GM19238 (cell line): ENCODE results near the gene TRAPPC1.

Experiments used
- DNase-seq: peaks from one replicate; pipeline ENCODE4 v3.0.0; 2011; ENCODE audit warnings: low spot score; ENCODE audit not compliant: insufficient read length

The TRAPPC1 gene

GRCh38 chr17:7940743-7941142 is 9.0 kb upstream of the TRAPPC1 start:
- no peak for DNase-seq

GRCh38 chr17:7940034-7940433 is 8.3 kb upstream of the TRAPPC1 start:
- DNase-seq = no peak

- no peak for DNase-seq
Measured at GRCh38 chr17:7935859-7936258, 4.1 kb upstream of the TRAPPC1 start.

- peak; percentile 55 for DNase-seq
Measured at GRCh38 chr17:7932949-7933348, 1.2 kb upstream of the TRAPPC1 start.

GRCh38 chr17:7932483-7932891 is 741 bp upstream of the TRAPPC1 start:
- peak; percentile 57 for DNase-seq

GRCh38 chr17:7930841-7931631 is 710 bp downstream of the TRAPPC1 start:
- DNase-seq = peak; percentile 29

- no peak for DNase-seq
Measured at GRCh38 chr17:7929158-7930023, 2.4 kb downstream of the TRAPPC1 start, which contains the start of gene KCNAB3. Gene KCNAB3 (minus strand): TSS chr17:7929856. CDS start chr17:7929435, 421 bp downstream.

- DNase-seq = no peak
Measured at GRCh38 chr17:7927596-7927995, 4.2 kb downstream of the TRAPPC1 start.

GRCh38 chr17:7922845-7923628 is 8.7 kb downstream of the TRAPPC1 start:
- peak; percentile 73 for DNase-seq

GRCh38 chr17:7922269-7922844 is 9.4 kb downstream of the TRAPPC1 start:
- no peak for DNase-seq

GRCh38 chr17:7916808-7917207 is 14.9 kb downstream of the TRAPPC1 start:
- no peak for DNase-seq

GRCh38 chr17:7916385-7916682 is 15.4 kb downstream of the TRAPPC1 start:
- DNase-seq = no peak

GRCh38 chr17:7915611-7916384 is 15.9 kb downstream of the TRAPPC1 start, which contains the start of gene RNF227:
Gene RNF227 (minus strand): TSS chr17:7916289. CDS start chr17:7916195, 94 bp downstream.
- peak; percentile 66 for DNase-seq

GRCh38 chr17:7915179-7915610 is 16.6 kb downstream of the TRAPPC1 start:
- DNase-seq = no peak

GRCh38 chr17:7912927-7913524 is 18.7 kb downstream of the TRAPPC1 start:
- peak; percentile 40 for DNase-seq

- no peak for DNase-seq
Measured at GRCh38 chr17:7911116-7911515, 20.6 kb downstream of the TRAPPC1 start.

GRCh38 chr17:7910711-7911110 is 21.0 kb downstream of the TRAPPC1 start:
- DNase-seq = no peak

- no peak for DNase-seq
Measured at GRCh38 chr17:7910281-7910680, 21.5 kb downstream of the TRAPPC1 start.

- no peak for DNase-seq
Measured at GRCh38 chr17:7909089-7909488, 22.7 kb downstream of the TRAPPC1 start.
